ENCODE data around the gene THG1L. TPM values are rescaled to one million over a fixed set of nuclear protein-coding genes. Genes with fewer than 3 reads are reported as not detected.
"Not testable (repeated sequence)": the region's sequence is repeated elsewhere in the genome, so short reads cannot be mapped to it uniquely, and the experiment has no call there.

THG1L gene
- total RNA-seq, 1 donor from 2014 or later, result 22.8 TPM

DNA sequence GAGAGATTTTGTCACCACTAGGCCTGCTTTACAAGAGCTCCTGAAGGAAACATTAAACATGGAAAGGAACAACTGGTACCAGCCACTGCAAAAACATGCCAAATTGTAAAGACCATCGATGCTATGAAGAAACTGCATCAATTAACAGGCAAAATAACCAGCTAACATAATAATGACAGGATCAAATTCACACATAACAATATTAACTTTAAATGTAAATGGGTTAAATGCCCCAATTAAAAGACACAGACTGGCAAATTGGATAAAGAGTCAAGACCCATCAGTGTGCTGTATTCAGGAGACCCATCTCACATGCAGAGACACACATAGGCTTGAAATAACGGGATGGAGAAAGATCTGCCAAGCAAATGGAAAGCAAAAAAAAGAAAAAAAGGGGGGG is 8.3 kb upstream of the THG1L start:
- FAIRE-seq; DNase-seq (ENCODE audit: low spot score in 2 of 2): not testable (repeated sequence)

DNA sequence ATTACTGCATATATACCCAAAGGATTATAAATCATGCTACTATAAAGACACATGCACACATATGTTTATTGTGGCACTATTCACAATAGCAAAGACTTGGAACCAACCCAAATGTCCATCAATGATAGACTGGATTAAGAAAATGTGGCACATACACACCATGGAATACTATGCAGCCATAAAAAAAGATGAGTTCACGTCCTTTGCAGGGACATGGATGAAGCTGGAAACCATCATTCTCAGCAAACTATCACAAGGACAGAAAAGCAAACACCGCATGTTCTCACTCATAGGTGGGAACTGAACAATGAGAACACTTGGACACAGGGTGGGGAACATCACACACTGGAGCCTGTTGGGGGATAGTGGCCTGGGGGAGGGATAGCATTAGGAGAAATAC is 4.6 kb upstream of the THG1L start:
- FAIRE-seq; DNase-seq (ENCODE audit: low spot score in 2 of 2): not testable (repeated sequence)

DNA sequence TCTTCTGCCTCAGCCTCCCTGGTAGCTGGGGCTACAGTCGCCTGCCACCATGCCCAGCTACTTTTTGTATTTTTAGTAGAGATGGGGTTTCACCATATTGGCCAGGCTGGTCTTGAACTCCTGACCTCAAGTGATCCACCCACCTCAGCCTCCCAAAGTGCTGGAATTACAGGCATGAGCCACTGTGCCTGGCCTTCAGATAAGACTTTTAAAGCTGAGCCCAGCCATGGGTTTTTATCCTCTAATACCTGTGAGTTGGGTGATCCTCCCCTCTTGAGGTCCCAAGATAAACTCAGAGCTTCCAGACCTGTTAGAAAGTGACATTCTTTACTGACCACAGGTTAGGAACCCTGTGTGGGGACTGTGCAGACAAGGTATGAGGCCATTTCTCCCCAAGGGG is 3.4 kb upstream of the THG1L start:
- FAIRE-seq, result not testable (repeated sequence)

DNA sequence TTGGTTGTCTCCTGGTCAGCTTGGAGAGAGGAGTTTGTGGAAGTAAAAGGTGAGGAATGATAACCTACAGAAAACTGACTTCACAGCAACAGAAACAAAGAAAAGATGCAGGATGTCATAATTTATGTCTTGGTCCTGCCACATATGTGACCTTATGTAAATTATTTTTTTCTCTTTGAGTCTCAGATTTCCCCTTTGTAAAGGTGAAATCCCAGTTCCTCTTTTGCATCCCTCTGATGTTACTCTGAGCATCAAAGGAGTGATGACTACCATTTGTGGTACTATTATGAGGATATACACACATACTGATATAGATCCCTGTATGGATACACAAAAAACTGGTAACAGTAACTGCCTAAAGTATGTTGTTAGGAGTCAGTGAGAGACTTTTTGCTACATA is 1.4 kb upstream of the THG1L start:
- FAIRE-seq, result no peak
- DNase-seq (ENCODE audit: low spot score in 2 of 2), result no peak

More for the DNA sequence above, 3.4 kb upstream of the THG1L start:
- DNase-seq (ENCODE audit: low spot score in 2 of 2), result not testable (repeated sequence)

DNA sequence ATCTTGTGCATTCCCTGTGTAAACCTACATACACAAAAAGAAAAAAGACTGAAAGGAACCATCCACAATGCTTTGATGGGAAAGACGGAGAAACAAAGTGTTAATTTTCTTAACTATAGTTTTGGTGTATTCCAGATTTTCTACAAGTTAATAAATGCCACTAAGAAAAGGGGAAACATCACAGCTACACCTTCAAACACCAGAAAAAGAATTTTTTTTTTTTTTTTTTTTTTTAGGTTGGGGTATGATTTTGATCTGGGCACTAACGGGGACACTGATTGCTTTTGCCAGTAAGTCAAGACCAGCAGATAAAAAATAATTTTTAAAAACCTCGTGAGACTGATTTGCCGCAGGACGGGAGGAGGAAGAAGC is 334 bp upstream of the THG1L start:
- no peak for FAIRE-seq
- no peak for DNase-seq (ENCODE audit: low spot score in 2 of 2)

DNA sequence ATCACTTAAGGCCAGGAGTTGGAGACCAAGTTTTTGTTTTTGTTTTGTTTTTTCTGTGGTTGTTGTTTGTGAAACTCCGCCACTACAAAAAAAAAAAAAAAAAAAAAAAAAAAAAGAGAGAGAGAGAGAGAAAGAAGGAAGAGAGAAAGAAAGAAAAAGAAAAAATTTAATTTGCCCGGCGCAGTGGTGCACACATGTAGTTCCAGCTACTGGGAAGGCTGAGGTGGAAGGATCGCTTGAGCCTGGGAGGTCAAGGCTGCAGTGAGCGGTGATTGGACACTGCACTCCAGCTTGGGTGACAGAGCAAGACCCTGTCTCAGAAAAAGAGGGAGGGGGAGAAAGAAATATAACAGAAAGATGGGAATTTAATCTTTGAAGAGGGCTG is 902 bp downstream of the THG1L start:
- DNase-seq (ENCODE audit: low spot score in 2 of 2) (no peak), FAIRE-seq (no peak)

DNA sequence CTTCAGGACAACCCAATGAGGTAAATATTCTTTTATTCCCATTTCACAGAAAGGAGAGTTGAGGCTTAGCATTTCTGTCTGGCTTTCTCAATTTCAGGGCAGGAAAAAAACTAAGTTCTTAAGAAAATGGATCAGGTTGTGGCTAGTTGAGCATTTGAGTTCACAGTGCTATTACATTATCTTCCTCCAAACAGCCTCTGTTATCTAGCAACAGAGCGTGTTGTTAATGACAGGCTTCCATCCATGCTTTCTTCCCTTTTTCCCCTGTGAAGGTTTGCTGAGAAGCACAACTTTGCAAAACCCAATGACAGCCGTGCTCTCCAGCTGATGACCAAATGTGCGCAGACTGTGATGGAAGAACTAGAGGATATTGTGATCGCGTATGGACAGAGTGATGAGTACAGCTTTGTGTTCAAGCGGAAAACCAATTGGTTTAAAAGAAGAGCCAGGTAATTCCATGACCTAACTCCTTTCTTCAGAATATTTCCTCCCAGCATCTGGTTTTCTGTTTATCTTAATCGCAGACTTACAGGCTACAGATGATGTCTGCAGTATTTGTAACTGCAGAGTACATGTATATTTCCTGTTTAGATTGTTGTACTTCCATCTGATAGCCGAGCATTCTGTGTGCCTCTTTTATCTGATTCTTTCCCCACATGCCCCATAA is 1.5 kb downstream of the THG1L start:
- no peak for DNase-seq (ENCODE audit: low spot score in 2 of 2)
- no peak for FAIRE-seq

DNA sequence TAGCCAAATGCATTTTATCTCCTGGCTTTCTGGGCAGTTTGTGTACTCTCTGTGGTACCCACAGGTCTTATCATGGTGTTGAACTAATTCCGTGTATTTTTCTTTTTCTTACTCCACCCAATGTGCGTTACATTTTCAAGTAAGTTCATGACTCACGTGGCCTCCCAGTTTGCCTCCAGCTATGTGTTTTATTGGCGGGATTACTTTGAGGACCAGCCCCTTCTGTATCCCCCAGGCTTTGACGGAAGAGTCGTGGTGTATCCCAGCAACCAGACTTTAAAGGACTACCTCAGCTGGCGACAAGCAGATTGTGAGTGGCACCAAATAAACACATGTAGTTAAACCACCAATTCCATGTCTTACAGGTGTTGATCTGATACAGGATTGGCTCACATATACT is 3.2 kb downstream of the THG1L start:
- FAIRE-seq, result no peak
- DNase-seq (ENCODE audit: low spot score in 2 of 2), result no peak

DNA sequence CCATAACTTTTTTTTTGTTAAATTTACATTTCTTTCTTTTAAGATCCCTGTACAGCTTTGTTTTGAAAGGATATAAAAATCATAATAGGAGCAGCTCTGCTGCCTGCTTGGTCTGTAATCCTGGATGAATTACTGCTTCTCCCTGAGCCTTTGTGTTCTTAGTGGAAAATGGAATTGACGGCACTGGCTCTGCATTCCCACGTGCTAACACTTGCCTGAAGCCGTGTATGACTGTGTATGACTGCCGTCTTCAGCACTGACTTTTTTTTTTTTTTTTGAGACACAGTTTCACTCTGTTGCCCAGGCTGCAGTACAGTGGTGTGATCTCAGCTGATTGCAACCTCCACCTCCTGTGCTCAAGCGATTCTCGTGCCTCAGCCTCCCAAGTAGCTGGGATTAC is 4.8 kb downstream of the THG1L start:
- DNase-seq (ENCODE audit: low spot score in 2 of 2), result no peak
- no peak for FAIRE-seq

DNA sequence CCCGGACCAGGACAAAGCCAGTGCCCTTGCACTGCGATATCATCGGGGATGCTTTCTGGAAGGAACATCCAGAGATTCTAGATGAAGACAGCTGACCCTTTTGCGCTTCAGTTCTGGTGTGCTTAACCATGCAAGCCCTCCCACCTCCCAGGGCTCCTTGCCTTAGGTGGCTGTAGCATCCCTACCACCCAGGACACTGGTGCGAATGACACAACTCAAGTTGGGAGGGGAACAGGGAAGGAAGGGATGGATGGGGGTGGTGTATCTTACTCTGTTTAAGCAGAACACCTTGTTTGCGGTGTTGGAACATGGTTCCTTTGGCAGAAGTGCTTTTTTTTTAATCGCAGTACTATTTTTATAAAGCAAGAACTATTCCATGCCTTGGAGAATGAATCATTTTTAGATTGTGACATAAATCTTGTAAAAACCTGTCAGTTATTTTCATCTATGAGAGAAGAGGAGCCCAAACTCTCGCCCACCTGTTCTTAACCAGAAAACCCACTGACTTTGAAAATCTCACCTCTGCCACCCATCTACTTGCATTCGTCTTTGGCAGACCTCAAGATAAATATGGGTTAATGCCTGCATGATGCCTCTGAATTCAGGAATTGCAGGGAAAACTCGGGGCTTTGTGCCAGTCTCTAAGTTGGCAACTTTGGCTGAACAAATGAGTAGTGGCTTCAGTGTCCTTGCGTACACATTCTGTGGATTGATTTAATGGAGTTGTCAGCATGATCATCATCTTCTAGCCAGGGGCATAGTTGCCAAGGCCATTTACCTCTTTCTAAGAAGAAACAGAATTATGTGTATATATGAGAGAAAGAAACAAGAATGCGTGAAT is 8.4 kb downstream of the THG1L start:
- FAIRE-seq (no peak), DNase-seq (ENCODE audit: low spot score in 2 of 2) (no peak)

DNA sequence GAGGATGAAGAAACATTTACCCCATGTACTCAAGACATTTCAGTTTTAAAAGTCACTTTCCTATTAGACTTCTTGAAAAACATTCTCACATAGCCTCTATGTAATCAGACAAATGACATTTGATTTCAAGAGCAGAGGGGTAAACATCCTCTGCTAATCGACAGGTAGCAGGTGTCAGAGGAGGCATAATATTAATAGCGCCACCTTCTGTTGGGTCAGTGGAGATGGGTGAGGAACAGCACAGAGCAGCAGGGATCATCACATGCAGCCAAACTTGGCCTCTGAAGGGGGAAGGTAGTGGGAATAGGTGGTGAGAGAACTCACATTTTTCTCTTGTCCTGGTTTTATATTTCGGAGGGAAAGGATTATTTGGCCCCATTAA is 9.0 kb downstream of the THG1L start:
- DNase-seq (ENCODE audit: low spot score in 2 of 2) (no peak), FAIRE-seq (no peak)

DNA sequence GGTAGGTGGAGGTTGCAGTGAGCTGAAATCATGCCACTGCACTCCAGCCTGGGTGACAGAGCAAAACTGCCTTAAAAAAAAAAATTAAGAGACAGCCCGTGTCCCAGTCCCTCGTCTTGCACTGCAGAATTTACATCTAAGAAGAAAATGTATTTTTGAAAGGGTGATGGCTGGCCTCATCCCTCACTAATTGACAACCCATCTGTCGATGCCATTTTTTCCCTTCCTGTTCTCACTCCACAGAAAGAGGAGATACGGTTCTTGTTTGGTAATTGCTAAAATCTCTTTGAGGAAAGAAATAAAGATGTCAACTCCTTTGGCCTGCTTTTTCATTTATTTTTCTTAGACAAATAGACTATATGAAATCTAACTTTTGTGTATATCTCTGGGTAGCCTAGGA is 9.9 kb downstream of the THG1L start:
- DNase-seq (ENCODE audit: low spot score in 2 of 2) (no peak), FAIRE-seq (no peak)

DNA sequence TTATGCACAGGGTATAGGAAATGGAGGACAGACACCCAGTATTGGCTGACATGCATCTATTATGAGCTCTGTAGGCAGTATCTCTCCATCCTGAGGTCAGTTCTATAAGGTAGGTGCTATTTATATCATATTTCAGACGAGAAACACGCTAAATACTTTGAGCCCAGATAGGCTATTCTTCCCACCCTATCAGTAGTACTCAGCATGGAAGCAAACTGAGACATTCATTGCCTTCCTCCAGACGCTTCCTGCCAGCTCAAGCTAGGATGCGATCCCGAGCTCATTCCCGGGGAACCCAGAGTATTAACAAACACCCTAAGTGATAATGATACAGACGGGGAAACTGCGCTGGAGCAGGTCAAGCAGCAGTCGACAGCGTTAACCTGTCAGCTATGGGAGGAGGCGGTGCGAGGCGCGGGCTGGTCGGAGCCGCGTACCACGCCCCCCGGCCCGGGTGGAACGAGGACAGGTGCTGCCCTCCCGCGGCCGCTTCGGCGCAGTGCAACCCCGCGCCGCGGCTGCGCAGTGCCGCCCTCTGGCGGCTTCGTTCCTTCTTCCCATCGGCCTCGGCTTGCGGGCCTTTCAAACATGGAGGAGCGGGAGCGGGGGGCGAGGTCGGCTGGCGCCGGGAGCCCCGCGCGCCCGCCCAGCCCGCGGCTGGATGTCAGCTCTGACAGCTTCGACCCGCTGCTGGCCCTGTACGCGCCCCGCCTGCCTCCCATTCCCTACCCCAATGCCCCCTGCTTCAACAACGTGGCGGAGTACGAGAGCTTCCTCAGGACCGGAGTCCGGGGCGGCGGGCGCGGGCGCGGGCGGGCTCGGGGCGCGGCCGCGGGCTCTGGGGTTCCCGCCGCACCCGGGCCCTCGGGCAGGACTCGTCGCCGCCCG is 12.2 kb downstream of the THG1L start, which contains the start of gene LSM11:
Gene LSM11 (plus strand): TSS at position 550 of the 888 bp plus-strand sequence. CDS start 39 bp downstream, at position 589.
- peak; percentile 94 to 95 for DNase-seq (ENCODE audit: low spot score in 2 of 2)
- FAIRE-seq, result no peak

DNA sequence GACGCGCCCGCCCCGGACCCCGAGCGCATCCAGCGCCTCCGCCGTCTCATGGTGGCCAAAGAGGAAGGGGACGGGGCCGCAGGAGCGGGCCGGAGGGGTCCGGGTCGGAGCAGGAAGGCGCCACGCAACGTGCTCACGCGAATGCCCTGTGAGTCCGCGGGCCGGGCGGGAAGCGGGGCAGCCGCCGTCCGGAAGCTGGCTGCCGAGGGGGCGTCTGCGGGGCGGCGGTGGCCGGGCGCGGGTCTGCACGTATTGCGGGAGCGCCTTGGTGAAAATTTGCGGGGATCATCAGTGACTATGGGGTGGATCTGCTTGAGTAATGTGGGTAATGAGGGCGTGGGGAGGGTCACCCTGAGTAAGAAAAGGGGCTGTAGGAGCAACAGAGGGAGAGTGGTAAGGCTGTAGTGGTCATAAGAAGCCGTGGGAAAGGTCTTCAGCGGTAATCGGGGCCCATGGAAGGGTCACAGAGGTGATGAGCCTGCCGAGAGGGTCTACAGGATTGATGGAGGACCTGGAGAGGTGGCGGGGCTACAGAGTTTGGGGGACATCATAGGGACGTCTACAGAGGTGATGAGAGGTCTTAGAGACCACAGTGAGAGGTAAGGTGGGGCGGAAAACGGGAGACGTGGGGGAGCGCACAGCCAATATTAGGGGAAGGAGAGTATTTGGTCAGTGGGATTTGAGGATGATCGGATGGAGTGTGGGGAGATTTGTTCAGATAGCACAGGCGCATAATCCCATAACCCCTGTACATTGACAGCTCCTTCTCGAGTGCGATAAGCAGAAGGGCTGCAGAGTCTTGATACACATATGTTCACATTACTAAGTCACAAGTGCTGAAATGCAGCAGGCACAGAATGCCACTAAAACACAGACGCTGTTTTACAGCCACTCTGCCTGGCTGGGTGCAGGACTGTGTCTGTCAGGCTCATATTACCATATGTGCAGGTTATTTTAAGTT is 13.1 kb downstream of the THG1L start:
- DNase-seq (ENCODE audit: low spot score in 2 of 2), result peak; percentile 27 to 45
- FAIRE-seq, result no peak

DNA sequence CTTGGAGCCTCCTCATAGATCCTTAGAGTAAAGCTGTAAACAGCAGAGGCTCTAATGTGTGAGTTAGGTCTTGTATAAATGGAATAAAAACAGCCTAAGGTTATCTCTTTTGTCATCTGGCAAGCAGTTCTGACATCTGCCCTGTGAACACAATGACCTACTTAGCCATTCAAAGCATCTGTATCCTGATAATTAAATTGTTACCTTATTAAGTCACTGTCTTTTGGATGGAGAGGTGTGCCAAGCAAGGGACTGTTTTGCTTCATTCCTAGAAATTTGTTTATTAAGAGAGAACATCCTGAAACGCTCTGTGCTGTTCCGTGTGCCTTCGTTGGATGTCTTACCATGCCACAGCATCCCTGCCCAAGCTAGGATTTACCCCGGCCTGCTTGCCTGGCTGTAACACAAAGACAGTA is 13.8 kb downstream of the THG1L start:
- FAIRE-seq (no peak), DNase-seq (ENCODE audit: low spot score in 2 of 2) (no peak)

DNA sequence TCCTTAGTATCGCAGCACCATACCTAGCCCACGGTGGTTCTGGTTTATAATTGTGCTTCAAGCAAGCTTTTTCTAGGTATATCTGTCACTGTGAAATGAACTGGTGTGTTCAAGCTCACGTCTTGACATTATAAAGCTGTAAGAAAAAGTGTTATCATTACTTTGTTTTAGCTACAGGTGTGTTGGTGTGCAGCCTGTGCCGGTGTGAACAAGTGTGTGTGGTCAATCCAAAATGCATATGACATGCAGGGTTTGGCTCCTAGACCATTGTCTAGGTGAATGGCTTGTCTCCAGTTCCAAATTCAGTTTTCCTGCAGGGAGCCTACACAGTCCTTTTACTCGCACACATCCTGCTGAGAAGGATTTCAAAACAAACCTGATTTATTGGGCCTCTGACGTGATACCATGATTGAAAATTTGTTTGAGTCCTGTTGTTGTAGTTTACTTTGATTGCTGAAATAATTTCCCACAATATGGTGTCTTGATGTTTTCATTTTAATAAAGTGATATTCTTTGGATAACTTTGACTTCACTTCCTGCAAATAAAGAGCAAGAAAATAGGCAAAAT is 16.0 kb downstream of the THG1L start:
- FAIRE-seq (no peak), DNase-seq (ENCODE audit: low spot score in 2 of 2) (no peak)

DNA sequence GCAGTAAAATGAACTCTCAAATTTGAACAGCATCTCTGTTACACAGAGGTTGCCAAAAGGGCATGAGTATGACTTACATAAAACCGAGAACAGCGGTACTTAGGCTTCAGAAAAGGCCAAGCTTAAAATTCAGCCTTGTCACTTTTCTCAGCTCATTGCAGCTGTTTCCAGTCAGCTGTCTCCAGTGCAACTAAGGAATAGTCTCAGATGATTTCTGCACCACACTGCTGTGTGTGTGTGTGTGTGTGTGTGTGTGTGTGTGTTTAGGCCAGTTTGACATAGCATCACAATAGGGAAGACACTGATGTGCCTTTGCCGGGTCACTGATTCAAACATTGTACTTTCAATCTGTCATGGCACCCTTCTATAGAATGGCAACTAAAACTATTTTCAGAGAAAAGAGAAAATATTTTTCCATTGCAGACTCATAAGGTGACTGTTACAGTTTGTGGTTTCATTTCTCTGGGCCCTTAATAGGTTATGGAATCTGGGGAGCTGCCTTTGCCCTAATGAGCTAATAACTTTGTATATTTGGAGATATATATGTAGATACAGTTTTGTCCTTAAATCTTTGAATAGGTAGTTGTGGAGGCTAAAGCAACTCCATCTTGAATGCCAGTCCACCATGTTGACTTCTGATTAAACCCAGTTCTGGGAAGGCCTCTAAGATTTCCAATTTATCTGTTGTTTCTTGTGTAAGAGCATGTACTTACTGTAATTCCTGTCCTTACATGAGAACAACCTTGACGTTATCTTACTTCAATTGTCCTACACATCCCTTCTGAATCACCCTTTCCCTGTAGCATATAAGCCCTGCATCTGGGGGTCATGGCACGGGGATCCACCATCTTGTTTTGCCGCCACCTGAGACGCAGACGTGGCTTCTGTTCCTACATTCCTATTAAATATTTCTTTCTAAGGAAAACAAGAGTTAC is 16.8 kb downstream of the THG1L start:
- FAIRE-seq, result no peak
- no peak for DNase-seq (ENCODE audit: low spot score in 2 of 2)

DNA sequence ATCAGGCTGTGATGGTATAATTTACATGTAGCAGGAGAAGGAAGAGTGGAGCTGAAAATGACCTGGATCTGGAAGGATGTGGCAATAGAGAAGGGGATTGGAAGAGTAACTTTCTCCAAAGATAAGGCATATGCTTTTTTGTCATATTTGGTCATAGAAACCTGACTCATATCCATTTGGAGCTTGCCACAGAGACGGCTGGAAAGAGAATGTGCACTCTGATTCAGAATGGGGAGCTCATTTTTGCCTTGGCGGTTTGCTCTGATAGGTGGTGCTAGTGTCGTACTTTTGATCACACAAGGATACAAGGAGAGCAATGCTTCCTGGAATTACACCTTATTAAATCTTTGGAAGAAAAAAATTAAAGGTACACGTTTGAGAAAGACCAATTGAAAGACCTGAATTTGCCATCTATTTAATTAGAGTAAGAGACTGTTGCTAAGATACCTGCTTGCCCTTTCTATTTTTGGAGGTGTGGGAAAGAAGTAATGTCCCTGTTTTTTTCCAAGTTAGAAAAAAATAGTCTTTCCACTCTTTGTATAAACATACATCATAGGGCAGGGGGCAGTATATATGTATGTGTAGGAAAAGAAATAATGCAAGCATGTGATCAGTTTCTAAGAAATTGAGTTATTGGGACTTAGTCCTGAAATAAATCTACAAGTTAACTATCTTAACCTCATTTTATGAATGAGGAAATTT is 17.7 kb downstream of the THG1L start:
- DNase-seq (ENCODE audit: low spot score in 2 of 2) (peak in 1 of 2 donors; percentile 28), FAIRE-seq (no peak)

Measured in frontal cortex (tissue), 4 donors.